ENCODE results near the gene RALGAPA2. TPM values are rescaled to one million over a fixed set of nuclear protein-coding genes. Genes with fewer than 3 reads are reported as not detected.

The RALGAPA2 gene
- total and polyA plus RNA-seq, 2 donors (not counting 3 experiments of a cell fraction or from before 2014, with no cell fraction given), result 10.0 to 46.8 TPM

GRCh38 chr20:20455926-20456325 lies 256.5 kb downstream of the RALGAPA2 start:
- peaks cover 14% of the 10 kb centered on the region for H3K4me1 ChIP-seq (ENCODE audit: control insufficient read depth, extremely low read depth, insufficient read depth, low read length)
- no TSS peak for BruUV-seq (replicated peaks)
- dilution Hi-C loops (cut with MboI; ENCODE audit: extremely low pct_ligation_motif_present, low sequenced_read_pairs) (no loop called here), intact Hi-C loops (cut with micrococcal nuclease) (no loop called here)
- H3K9me3 ChIP-seq (replicated peaks; ENCODE audit: control insufficient read depth, insufficient read depth, low read length), result no peaks in the 10 kb centered on the region
- no peaks in the 10 kb centered on the region for H3K36me3 ChIP-seq (ENCODE audit: control insufficient read depth in 2 of 2, extremely low read depth in 1 of 2, insufficient read depth in 2 of 2, low read length in 2 of 2)
- CTCF ChIA-PET, result interaction anchor here (0.9 kb wide), 1 partner anchor 8 kb away, joined by 3 read pairs; no protein-coding TSS in a partner anchor
- H3K4me2 ChIP-seq (ENCODE audit: insufficient read depth, low read length), result no peak overlapping the region
- TF ChIP-seq FOS (IDR thresholded peaks at IDR 0.05; ENCODE audit: borderline replicate concordance, insufficient read depth, low read length), result no peak
- no peak for TF ChIP-seq GATA2 (IDR thresholded peaks at IDR 0.05; ENCODE audit: insufficient read depth, insufficient read length, low read depth, low read length)
- TF ChIP-seq MYC (IDR thresholded peaks at IDR 0.05; ENCODE audit: low read depth, low read length), result no peak
- TF ChIP-seq MAX (IDR thresholded peaks at IDR 0.05; ENCODE audit: insufficient read depth, insufficient read length), result no peak
- TF ChIP-seq POLR2A (IDR thresholded peaks at IDR 0.05; ENCODE audit: low read depth, low read length), result no peak
- no peak for TF ChIP-seq JUN (IDR thresholded peaks at IDR 0.05; ENCODE audit: borderline replicate concordance, insufficient read depth, insufficient read length, low read depth)
- no peak for TF ChIP-seq POLR2AphosphoS5 (IDR thresholded peaks at IDR 0.05; ENCODE audit: insufficient read depth, low read depth, low read length)
- no peak for TF ChIP-seq CTCF (IDR thresholded peaks at IDR 0.05; ENCODE audit: extremely low read depth in 1 of 2, insufficient read depth in 1 of 2, low read depth in 1 of 2, low read length in 2 of 2)
- no peak for TF ChIP-seq EZH2 (IDR thresholded peaks at IDR 0.05; ENCODE audit: borderline replicate concordance, low read depth, low read length, severe bottlenecking)
- POLR2A ChIA-PET, result no interaction called here
- no peak for DNase-seq (ENCODE audit: low read depth, low spot score)
- H3K79me2 ChIP-seq (ENCODE audit: control insufficient read depth, insufficient read depth, low read length), result no peaks in the 10 kb centered on the region
- no peaks in the 10 kb centered on the region for H4K20me1 ChIP-seq (replicated peaks; ENCODE audit: control insufficient read depth, extremely low read depth, insufficient read depth, low read length)
- FAIRE-seq, result no peak
- no peaks in the 10 kb centered on the region for H3K27me3 ChIP-seq (ENCODE audit: control insufficient read depth in 2 of 2, insufficient read depth in 2 of 2, low read length in 2 of 2)
- H3K27ac ChIP-seq (ENCODE audit: insufficient read depth, low read depth, low read length), result no peak overlapping the region
- no peak overlapping the region for H3K4me3 ChIP-seq (replicated peaks in 1 of 3; ENCODE audit: insufficient read depth in 1 of 3, low read depth in 1 of 3, low read length in 3 of 3)
- no peak overlapping the region for H2AFZ ChIP-seq (ENCODE audit: low read depth, low read length)
- H3K9ac ChIP-seq (replicated peaks; ENCODE audit: extremely low read depth, insufficient read depth, low read length), result no peak overlapping the region
- no peaks in the 10 kb centered on the region for H3K9me1 ChIP-seq (replicated peaks; ENCODE audit: control insufficient read depth, extremely low read depth, insufficient read depth, low read length)

Measured in endothelial cell of umbilical vein (primary cell).